CD4-positive, alpha-beta T cell treated with Interleukin-12 subunit alpha and Interleukin-12 subunit beta, for 1 hour (primary cell): ENCODE results near the gene FAM50A.
"Not testable (repeated sequence)": the region's sequence is repeated elsewhere in the genome, so short reads cannot be mapped to it uniquely, and the experiment has no call there.

Experiments used
- DNase-seq: peaks from one replicate; pipeline ENCODE4 v3.0.0-alpha.2; 2020

Gene FAM50A, protein sequence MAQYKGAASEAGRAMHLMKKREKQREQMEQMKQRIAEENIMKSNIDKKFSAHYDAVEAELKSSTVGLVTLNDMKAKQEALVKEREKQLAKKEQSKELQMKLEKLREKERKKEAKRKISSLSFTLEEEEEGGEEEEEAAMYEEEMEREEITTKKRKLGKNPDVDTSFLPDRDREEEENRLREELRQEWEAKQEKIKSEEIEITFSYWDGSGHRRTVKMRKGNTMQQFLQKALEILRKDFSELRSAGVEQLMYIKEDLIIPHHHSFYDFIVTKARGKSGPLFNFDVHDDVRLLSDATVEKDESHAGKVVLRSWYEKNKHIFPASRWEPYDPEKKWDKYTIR

DNA sequence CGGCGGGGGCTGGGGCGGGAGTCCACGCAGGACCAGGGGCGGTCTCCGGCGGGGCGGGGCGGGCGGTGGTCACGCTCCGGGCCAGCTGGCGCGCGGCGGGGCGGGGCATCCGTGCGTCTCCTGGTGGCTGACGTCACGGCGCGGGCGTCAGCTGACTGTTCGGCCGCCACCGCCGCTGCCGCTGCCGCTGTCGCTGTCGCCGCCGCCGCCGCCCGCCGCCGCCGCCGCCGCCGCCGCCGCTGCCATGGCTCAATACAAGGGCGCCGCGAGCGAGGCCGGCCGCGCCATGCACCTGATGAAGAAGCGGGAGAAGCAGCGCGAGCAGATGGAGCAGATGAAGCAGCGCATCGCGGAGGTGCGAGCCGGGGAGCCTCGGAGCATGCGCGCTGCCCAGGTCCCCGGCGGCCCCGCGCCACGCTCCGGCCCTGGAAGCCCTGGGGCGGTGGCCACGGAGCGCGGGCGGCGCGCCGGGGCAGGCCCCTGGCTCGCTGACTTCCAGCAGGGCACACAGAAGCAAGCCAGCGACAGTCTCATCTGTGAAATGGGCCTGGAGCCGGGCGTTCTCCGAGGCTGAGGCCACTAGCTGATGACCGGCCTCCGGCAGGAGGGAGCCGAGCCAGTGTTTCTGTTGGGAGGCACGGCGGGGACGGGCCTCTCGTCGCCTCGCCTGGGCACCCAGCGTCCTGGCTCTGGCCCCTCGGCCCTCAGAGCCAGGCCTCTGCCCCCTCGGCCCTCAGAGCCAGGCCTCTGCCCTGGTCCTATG is at the start of gene FAM50A:
TSS of gene FAM50A (plus strand) at position 150 of the 763 bp plus-strand sequence. CDS start at position 245, 95 bp downstream.
- DNase-seq = peak; percentile 77

DNA sequence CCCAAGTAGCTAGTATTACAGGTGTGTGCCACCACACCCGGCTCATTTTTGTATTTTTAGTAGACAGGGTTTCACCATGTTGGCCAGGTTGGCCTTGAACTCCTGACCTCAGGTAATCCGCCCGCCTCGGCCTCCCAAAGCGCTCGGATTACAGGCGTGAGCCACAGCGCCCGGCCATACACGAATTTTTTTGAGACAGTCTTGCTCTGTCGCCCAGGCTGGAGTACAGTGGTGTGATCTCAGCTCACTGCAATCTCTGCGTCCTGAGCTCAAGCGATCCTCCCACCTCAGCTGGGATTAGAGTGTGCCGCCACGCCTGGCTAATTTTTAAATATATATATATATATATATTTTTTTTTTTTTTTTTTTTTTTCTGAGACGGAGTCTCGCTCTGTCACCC is 47.6 kb upstream of the FAM50A start:
- not testable (repeated sequence) for DNase-seq

DNA sequence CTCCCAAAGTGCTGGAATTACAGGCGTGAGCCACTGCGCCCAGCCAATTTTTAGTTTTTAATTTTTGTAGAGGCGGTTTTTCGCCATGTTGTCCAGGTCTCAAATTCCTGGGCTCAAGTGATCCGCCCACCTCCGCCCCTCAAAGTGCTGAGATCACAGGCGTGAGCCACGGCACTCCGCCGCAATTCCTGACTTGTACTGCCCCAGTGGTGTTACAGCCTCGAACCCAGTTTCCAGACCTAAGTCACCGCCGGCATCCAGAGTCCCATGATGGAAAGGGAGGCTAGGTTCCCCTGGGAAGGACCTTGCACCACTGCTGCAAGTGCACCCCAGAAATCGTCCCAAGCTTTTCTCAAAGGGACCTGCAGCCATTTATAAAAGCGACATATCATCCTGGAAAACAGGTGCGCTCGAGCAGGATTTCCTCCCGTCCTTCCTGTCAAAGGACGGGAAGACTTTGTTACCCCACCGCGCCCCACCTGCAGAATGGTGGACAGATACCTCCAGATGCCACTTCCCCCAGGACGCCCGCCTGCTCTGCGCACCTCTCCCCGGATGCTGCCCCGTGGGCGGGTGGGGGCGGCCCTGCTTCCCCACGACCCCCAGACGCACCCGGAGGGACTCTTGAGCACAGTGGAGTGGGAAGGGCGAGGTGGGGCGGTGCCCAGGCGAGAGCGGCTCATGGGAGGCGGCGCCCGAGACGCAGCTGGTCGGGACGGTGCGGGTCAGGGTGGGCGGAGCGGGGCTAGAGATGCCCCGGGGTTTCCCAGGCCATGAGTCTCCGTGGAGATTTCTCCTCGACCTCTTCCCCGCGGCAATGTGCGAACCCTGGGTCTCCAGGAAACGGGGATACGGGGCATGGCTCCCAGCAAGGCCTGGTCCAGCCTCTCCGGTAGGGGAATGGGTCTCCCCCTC is 46.7 kb upstream of the FAM50A start:
- DNase-seq = peak; percentile 58

DNA sequence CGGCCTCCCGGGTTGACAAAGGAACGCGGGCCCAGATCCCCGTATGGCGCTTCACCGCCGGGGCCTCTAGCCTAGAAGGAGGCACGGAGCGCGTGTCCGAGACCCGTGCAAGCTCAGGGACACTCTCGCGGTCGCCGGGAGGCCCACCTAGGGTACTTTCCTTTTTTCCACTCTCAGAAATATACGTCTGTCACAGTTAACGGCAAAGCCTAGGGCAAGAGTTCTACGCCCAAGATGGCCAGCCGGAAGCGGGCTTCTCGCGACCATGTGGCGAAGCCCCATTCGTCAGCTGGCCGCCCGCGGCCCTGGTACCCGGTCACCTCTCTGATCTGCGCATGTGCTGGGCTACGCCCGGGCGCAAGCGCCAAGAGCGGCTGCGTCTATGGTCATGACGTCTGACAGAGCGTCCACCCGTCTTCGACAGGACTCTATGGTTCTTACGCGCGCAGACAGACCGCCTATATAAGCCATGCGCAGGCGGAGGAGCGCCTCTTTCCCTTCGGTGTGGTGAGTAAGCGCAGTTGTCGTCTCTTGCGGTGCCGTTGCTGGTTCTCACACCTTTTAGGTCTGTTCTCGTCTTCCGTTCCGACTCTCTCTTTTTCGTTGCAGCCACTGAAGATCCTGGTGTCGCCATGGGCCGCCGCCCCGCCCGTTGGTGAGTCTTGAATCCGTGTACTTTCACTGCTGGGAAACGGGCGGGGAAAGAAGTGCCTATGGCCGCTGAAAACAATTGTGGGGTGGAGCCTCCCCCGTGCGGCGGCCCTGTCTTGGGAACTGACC is 45.9 kb upstream of the FAM50A start, which contains the start of gene RPL10:
TSS of gene RPL10 (plus strand) at position 490 of the 780 bp plus-strand sequence. CDS start at position 633, 143 bp downstream.
- peak; percentile 94 for DNase-seq

DNA sequence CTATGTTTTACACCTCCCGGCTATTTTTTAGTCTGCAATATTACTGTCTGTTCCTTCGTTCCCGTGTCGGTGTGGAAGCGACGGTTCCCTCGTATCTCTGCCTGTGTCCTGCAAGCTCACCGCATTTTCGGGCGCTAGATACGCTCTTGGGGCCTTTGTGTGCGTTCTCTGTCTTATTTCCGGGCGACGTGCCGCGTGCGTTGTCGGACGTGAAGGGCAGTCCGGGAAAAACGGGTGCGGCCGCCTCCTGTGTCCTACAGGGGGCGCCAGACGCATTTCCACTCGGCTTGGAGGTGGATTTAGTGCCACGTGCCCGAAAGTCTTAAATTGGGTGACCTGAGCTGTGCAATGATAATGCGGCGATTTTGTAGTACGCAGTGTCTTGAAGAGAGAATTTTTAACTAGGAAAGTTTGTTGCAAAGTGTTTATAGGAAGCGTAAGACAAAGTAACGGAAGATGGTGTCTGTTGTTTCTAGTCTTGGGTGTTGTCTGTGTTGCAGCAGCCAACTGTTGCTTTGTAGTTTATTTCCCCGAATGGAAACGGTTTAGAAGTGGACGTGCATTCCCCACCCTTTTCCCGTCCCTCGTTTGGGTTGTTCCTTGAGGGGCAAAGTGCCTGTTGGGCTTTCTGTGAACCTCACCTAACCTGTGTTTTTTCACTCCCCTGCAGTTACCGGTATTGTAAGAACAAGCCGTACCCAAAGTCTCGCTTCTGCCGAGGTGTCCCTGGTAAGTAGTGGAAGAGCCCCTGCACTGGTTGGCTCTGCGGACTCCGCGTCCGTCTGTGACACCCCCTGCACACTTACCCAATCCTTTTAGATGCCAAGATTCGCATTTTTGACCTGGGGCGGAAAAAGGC is 45.0 kb upstream of the FAM50A start:
- peak; percentile 87 for DNase-seq

DNA sequence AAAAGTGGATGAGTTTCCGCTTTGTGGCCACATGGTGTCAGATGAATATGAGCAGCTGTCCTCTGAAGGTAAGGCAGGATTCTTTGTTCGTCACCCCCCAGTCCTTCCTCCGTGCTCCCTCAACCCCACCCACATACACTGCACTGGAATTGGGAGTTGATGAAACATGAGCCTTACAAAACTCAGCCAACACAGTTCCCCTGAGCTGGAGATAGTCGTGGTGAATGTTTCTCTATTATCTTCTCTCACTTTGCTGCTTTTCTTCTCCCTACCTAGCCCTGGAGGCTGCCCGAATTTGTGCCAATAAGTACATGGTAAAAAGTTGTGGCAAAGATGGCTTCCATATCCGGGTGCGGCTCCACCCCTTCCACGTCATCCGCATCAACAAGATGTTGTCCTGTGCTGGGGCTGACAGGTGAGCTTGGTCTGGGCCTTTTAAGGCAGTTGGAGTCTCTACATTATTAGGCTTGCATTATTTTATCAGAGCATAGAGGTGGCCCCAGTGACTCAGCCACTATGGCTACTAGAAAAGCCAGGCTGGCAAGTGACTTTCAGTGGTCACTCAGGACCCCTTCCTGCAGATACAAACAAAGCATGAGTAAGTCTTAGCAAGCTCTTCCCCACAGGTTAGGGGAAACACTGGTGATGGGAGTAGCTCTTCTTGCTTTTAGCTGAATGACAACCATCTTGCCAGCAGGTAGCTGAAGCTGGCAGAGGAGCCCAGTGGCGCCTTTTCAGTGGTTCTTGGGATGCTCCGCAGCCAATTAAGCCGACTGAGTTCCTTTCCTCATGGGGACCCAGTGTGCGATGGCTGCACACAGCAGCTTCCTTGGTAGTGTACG is 44.2 kb upstream of the FAM50A start:
- no peak for DNase-seq

DNA sequence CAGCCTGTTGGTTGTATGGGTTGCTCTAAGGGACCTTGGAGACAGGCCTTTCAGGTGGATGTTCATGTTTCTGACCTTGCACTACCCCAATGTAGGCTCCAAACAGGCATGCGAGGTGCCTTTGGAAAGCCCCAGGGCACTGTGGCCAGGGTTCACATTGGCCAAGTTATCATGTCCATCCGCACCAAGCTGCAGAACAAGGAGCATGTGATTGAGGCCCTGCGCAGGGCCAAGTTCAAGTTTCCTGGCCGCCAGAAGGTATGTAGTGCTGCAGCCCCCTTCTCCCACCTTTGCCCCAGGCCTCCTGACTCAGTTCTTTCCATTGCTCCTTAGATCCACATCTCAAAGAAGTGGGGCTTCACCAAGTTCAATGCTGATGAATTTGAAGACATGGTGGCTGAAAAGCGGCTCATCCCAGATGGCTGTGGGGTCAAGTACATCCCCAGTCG is 43.5 kb upstream of the FAM50A start:
- not testable (repeated sequence) for DNase-seq

DNA sequence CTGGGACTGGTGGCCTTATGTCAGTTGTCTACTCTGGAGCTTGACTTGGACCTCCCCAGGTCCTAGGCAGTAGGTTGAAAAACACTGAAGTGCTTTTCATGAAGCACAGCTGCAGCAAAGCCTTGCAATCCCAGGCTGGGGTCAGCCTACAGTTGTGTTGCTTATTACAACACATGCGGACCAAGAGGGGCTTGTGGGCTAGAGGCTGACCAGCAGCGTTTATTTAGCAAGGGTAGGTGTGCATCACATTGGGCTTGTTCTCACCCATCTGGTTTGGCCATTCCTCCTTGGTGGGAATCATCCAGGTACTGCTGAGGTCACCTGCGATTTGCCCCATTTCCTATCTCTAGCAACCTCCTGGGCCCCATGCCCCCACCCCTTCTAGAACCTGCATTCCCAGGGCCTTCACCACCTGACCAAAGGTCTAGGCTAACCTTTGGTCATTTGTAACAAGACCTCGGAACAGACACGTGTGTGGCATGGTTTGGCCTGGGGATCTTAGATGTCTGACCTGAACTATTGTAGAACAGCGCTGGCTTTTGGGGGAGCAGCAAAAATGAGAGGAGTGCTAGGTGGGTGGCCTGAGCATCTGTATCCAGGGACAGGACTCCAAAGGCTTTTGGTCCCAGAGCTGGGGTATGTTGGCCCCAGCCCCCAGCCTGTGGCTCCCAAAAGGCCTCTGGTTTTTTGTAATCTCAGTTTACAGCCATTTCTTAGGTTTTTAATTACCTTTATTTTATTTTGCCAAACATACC is 42.7 kb upstream of the FAM50A start:
- DNase-seq = no peak

DNA sequence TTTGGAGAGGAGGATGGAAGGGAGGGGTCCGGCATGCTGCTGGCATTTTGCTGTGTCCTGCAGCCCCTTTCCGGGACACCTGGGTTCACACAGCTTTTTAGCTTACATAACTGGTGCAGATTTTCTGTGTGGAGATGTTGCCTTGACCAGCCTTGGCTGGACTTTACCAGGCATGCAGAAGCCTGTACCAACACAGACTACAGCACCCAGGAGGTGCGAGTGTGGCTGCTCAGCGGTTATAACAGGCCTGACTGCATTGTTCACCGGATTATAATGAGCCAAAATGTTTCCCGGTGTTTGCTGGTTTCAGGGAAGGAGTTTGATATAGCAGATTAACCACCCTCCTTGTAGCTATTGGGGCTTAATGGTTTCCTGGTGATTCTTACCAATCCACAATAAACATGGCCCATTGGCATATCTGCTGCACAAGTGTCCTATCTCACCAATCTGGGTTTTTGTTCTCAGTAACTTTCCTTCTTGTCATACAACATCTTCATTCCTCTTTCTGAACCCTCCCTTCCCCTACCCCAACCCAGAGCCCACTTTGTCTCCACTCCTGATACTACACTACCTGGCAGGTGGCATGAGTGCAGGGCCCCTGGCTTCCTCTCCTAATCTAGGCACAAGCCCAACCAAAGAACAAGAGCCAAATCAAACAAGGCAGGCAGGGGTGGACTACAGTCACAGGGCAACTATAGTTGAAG is 41.9 kb upstream of the FAM50A start:
- no peak for DNase-seq

DNA sequence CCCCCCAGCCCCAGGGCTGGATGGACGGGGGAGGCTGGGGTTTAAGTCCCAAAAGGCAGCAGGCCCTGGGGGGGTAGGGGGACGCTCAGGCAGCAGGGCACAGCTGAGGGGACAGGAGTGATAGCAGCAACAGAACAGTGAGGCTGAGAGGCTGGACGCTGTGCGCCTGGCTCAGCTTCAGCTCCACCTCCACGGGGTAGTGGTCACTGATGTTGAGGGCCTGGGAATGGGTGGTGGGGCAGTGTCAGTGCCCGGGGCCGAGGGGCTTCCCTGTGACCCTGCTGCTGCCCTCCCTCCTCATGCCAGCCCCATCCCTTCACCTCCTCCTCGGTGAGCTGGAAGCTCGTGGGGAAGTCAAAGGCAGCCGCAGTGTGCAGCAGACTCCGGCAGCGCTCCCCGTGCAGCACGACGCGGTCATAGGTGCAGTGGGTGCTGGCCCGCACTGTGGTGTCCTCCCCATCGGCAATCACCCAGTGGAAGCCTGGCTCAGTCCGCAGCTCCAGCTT is 41.3 kb upstream of the FAM50A start:
- DNase-seq = no peak

DNA sequence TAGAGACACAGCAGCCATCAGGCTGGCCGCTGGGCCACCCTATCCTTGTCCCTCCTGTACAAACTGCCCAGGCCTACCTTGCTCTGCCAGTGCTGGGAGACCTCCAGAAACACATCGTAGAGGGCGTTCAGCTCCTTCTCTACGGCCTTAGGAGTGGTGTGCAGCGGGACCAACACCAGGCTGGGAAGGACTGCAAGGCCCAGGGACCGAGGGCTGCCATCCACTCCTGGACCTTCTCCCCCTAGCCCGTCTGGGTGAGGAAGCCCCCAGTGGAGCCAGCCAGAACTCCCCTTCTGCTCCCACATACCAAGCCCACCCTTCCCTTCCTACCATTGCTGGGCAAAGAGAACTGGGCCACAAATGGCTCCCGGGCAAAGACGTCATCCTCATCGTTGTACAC is 40.7 kb upstream of the FAM50A start:
- DNase-seq = no peak

DNA sequence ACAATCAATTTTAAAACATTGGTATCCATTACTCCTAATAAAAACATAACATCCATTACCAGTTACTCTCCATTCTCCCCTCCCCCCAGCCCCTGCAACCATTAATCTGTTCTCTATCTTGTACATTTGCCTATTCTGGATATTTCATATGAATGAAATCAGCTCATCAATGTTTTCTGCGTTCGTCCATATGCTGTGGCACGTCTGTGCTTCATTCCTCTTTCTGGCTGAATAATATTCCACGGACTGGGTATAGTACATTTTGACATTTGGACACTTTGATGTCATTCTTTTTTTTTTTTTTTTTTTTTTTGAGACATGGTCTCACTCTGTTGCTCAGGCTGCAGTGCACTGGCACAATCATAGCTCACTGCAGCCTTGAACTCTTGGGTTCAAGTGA is 40.1 kb upstream of the FAM50A start:
- no peak for DNase-seq

DNA sequence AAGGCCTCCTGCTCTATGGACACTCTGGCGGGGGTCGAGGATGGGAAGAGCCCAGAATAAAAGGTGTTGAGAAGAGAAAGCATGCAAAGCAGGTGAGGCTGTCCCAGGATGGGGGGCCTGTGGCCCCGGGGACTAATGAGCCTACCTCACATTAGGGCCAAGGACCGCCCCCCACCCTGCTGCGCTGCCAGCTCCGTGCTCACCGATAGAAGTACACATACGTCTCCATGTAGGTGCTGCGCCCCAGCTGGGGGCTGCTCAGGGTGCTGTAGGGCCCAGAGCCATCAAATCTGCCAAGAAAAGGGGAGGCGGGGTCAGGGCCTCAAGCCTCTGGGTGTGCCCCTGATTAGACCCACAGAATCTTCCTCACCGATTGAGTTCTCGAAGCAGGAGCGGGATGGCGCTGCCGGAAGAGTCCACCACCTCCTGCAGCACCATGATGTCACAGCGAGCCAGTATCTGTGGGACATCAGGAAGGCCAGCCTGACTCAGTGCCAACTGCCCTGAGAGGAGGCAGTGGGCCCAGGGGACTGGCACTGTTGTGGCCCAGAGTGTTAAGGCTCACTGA is 39.2 kb upstream of the FAM50A start:
- no peak for DNase-seq

DNA sequence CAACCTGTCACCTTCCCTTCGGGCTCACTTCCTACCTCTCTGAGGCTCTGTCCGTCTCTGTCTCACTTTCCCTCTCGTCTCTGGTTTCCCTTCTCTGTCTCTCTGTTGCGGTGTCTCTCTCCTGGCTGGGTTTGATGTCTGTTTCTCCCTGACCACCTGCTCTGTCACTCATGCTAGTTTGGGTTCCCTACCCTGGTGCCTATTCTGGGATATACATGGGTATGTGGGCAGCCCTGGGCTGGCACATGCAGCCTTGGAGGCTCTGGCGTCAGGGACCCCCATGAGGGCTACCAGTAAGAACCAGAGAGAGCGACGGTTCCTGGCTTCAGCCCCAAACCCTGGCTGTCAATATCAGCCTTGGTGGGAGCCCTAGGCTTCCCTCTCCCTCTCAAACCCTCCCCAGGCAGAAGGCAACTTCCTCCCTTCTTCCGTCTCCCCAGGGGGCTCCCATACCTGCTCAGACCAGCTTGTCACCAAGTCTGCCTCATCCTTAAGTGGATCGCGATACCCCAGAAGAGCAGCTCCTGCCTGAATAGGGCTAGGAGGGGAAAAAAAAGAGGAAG is 35.2 kb upstream of the FAM50A start:
- no peak for DNase-seq

DNA sequence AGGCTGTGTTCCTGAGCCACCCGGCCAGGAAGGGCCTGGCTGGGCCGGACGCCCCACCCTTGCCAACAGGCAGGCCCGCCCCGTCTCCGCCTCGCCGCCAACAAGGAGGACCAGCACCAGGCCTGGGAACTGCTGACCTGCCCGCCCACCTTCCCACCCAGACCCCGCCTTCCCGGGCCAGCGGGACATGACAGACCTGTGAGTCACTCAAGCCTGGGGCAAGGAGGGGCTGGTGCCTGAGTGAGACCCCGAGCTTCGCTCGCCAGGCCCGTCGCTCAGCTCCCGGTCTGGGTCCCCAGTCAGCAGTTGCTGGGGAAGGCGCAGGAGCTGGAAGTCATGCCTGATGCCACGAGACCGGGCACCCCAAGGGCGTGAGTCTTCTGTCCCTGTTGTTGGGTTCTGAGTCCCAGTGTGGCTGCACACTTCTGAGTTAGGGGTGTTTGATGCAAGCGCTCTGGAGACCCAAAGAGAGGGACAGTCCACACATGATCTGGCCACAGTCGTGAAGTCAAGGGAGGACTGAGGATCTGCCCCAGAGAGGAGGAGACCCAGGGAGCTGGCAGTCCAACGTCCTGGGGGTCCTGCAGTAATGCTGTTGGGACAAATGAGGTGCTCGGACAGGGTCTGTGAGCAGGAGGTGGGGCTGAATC is 34.6 kb upstream of the FAM50A start, which contains the start of gene DNASE1L1:
TSS of gene DNASE1L1 (minus strand) at position 33 of the 650 bp plus-strand sequence. CDS start 3,686 bp downstream, outside the sequence.
- DNase-seq = no peak

DNA sequence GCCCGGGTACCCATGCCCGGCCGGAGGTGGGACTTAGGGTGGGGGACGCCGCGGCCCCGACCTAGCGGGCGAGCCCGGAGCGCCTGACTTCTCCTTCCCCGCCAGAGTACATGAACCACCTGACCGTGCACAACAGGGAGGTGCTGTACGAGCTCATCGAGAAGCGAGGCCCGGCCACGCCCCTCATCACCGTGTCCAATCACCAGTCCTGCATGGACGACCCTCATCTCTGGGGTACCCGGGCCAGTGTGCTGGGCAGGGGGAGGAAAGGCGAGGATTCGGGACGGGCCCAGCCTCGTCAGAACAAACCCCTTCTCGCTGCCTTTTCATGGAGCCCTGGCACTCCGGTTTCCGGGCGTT is 32.0 kb upstream of the FAM50A start:
- peak; percentile 64 for DNase-seq

DNA sequence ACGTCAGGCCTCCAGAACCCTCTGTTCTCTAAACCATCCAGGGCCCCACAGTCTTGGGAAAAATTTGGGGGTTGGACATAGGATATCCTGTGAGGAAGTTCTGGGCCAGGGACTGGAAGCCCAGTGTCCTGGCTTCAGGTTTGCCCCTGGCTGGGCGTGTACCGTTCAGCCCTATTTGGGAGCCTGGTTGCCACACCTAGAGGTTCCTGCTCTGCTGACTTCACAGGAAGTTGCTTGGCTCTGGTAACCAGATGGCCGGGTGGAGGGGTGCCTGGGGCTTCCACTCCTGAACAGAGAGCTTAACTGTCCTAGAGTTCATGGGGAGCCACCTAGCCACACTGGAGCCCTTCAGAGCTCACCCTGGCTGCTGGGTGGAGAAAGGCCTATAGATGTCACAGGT is 31.5 kb upstream of the FAM50A start:
- DNase-seq = peak; percentile 52
